IMR-90 (cell line): ENCODE measurements around the gene INPP5E. TPM values are rescaled to one million over a fixed set of nuclear protein-coding genes. Genes with fewer than 3 reads are reported as not detected.

Source experiments
- MAFK ChIP-seq: IDR thresholded peaks from 2 replicates; pipeline ENCODE4 v1.6.1; 2012; ENCODE audit warnings: low read depth, low read length, improper control_type of control experiment
- NFE2L2 ChIP-seq: fragments of 150-350 bp; IDR thresholded peaks from 2 replicates; pipeline ENCODE4 v1.6.1; 2016; ENCODE audit warnings: low read depth, mild to moderate bottlenecking, low read length
- POLR2A ChIP-seq: IDR thresholded peaks from 2 replicates; pipeline ENCODE4 v1.6.1; 2012; ENCODE audit warnings: mild to moderate bottlenecking, low read depth, low read length
- RAD21 ChIP-seq: IDR thresholded peaks from 2 replicates; pipeline ENCODE4 v1.6.1; 2012; ENCODE audit warnings: low read length, improper control_type of control experiment
- RCOR1 ChIP-seq: IDR thresholded peaks from 2 replicates; pipeline ENCODE4 v1.6.1; 2012; ENCODE audit warnings: mild to moderate bottlenecking, low read length, improper control_type of control experiment; ENCODE audit not compliant: insufficient replicate concordance
- RFX5 ChIP-seq: IDR thresholded peaks from 2 replicates; pipeline ENCODE4 v1.8.0; 2012; ENCODE audit warnings: low read depth, mild to moderate bottlenecking, low read length, moderate library complexity
- polyA plus RNA-seq, 3 experiments: library from polyadenylated mRNA; depleted of rRNA; stranded (reverse); fragments of >200 nt; gene quantifications; 2 replicates each; pipeline ENCODE4 v1.2.3, GENCODE V29; 2012; ENCODE audit warnings: low replicate concordance in 1 of 3
- total RNA-seq: library from RNA; depleted of rRNA; stranded (reverse); fragments of >200 nt; gene quantifications from 2 replicates; pipeline ENCODE4 v1.2.3, GENCODE V29; 2012
- TF ChIP-seq, protein P1 (sequence below): fragments of 150-350 bp; IDR thresholded peaks from 2 replicates; pipeline ENCODE4 v1.6.1; 2017; ENCODE audit warnings: mild to moderate bottlenecking, antibody characterized with exemption, low read length, low read depth

Gene INPP5E
- total and polyA plus RNA-seq, 2 of the 4 experiments (the other 2 are of a cell fraction), result 1.6 to 9.4 TPM

DNA sequence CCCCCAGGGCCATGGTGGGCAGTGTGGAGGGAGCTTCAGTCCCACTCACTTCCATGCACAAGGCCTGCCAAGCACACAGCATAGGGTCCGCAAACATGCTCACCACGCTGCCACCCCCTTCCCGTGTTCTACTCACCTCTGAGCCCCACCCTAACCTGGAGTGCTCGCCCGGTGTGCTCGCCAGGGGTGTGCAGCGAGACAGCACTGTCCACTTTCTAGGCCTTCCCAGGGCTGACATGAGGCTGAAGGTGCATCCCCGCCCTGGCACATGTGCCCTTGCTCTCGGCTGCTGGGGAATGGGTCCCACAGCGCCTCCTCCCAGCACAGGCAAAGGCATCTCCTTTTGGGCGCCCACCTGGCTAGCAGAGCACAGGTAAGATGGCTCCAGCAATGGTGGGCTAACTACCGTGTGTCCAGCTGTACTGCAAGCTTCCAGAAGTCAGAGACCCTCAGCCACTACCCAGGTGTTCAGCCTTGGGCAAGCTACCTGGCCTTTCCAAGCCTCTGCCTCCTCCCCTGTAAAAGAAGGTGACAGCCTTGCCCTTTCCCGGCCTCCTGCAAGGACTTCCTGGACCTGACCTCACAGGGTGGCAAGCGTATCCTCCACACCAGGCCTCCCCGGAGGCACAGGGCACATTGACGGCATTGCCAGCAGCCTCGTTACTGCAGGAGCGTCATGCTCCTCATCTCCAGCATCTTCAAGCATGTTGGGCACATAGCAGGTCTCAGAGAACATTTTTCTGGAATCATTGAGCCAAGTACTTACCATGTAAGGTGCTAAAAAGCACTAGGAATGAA, 47.4 kb upstream of the INPP5E start (continued):
- TF ChIP-seq NFE2L2, result no peak
- TF ChIP-seq RFX5, result no peak
- no peak for TF ChIP-seq POLR2A
- TF ChIP-seq RAD21, result no peak
- TF ChIP-seq, protein P1, sequence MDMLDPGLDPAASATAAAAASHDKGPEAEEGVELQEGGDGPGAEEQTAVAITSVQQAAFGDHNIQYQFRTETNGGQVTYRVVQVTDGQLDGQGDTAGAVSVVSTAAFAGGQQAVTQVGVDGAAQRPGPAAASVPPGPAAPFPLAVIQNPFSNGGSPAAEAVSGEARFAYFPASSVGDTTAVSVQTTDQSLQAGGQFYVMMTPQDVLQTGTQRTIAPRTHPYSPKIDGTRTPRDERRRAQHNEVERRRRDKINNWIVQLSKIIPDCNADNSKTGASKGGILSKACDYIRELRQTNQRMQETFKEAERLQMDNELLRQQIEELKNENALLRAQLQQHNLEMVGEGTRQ, result no peak
- TF ChIP-seq RCOR1, result no peak
- TF ChIP-seq MAFK, result no peak
